GM12878 (cell line): ENCODE data around the gene RBPMS2. TPM values are rescaled to one million over a fixed set of nuclear protein-coding genes. Genes with fewer than 3 reads are reported as not detected.

Source experiments
- BACH1 ChIP-seq: fragments of 450-650 bp; IDR thresholded peaks from 2 replicates; pipeline ENCODE4 v1.6.1; 2017; ENCODE audit warnings: mild to moderate bottlenecking, borderline replicate concordance
- BCLAF1 ChIP-seq: fragments of 450-650 bp; IDR thresholded peaks from 2 replicates; pipeline ENCODE4 v1.6.1; 2017; ENCODE audit warnings: antibody characterized with exemption, mild to moderate bottlenecking, moderate library complexity
- BMI1 ChIP-seq: fragments of 450-650 bp; IDR thresholded peaks from 2 replicates; pipeline ENCODE4 v1.6.1; 2016; ENCODE audit warnings: mild to moderate bottlenecking, moderate library complexity, borderline replicate concordance
- CBX3 ChIP-seq: fragments of 200-600 bp; sonication (generic); IDR thresholded peaks from 2 replicates; pipeline ENCODE4 v1.6.1; 2016; ENCODE audit warnings: low read depth, borderline replicate concordance
- CEBPB ChIP-seq, 2 experiments: fragments of 150-350 bp in 1 of 2; IDR thresholded peaks; 2 replicates each; pipeline ENCODE4 v1.6.1; 2012 to 2014; ENCODE audit warnings: low read depth in 2 of 2, low read length in 2 of 2, borderline replicate concordance in 1 of 2, inconsistent platforms in 1 of 2
- CHD1 ChIP-seq: IDR thresholded peaks from 2 replicates; pipeline ENCODE4 v1.6.1; 2012; ENCODE audit warnings: low read depth, low read length, improper control_type of control experiment
- CREB1 ChIP-seq: IDR thresholded peaks from 2 replicates; pipeline ENCODE4 v1.6.1; 2012; ENCODE audit warnings: low read depth, mild to moderate bottlenecking, inconsistent platforms
- EZH2 ChIP-seq: IDR thresholded peaks from 2 replicates; pipeline ENCODE4 v1.6.1; 2012; ENCODE audit warnings: low read depth, mild to moderate bottlenecking, control low read depth, inconsistent platforms, low read length, borderline replicate concordance; ENCODE audit not compliant: control insufficient read depth
- GABPA ChIP-seq: IDR thresholded peaks from 2 replicates; pipeline ENCODE4 v1.6.1; 2014; ENCODE audit warnings: antibody characterized with exemption, low read depth, mild to moderate bottlenecking, inconsistent platforms
- HDAC2 ChIP-seq: fragments of 200-600 bp; sonication (generic); IDR thresholded peaks from 2 replicates; pipeline ENCODE4 v1.6.1; 2017
- HDAC6 ChIP-seq: fragments of 200-600 bp; sonication (generic); IDR thresholded peaks from one replicate; pipeline ENCODE4 v1.8.0; 2017; ENCODE audit warnings: antibody characterized with exemption; ENCODE audit not compliant: unreplicated experiment
- IKZF1 ChIP-seq: fragments of 450-650 bp; conservative IDR thresholded peaks from 2 replicates; pipeline ENCODE4 v1.6.1; 2017; ENCODE audit warnings: antibody characterized with exemption, mild to moderate bottlenecking
- IKZF2 ChIP-seq, 2 experiments: fragments of 450-650 bp; IDR thresholded peaks; 2 replicates each; pipeline ENCODE4 v1.6.1; 2017; ENCODE audit warnings: mild to moderate bottlenecking in 2 of 2, moderate library complexity in 2 of 2
- MTA2 ChIP-seq: fragments of 450-650 bp; IDR thresholded peaks from 2 replicates; pipeline ENCODE4 v1.6.1; 2016; ENCODE audit warnings: low read depth, mild to moderate bottlenecking, moderate library complexity
- NBN ChIP-seq: fragments of 450-650 bp; IDR thresholded peaks from 2 replicates; pipeline ENCODE4 v1.6.1; 2016
- NFXL1 ChIP-seq: fragments of 450-650 bp; IDR thresholded peaks from 2 replicates; pipeline ENCODE4 v1.6.1; 2017; ENCODE audit warnings: antibody characterized with exemption, mild to moderate bottlenecking, borderline replicate concordance
- NR2C2 ChIP-seq: IDR thresholded peaks from 2 replicates; pipeline ENCODE4 v1.6.1; 2011; ENCODE audit warnings: borderline replicate concordance, low read depth; ENCODE audit not compliant: control insufficient read depth, insufficient read length
- NR2F1 ChIP-seq: fragments of 450-650 bp; conservative IDR thresholded peaks from 2 replicates; pipeline ENCODE4 v1.6.1; 2017; ENCODE audit warnings: mild to moderate bottlenecking
- PAX5 ChIP-seq: IDR thresholded peaks from 2 replicates; pipeline ENCODE4 v1.6.1; 2011; ENCODE audit warnings: low read depth, low read length, borderline replicate concordance
- PAX8 ChIP-seq: fragments of 450-650 bp; IDR thresholded peaks from 2 replicates; pipeline ENCODE4 v1.6.1; 2017; ENCODE audit warnings: mild to moderate bottlenecking, moderate library complexity
- PML ChIP-seq: IDR thresholded peaks from 2 replicates; pipeline ENCODE4 v1.6.1; 2012; ENCODE audit warnings: low read length, inconsistent platforms
- POLR2A ChIP-seq: IDR thresholded peaks from 2 replicates; pipeline ENCODE4 v1.6.1; 2011; ENCODE audit warnings: low read depth, mild to moderate bottlenecking, low read length
- POLR2AphosphoS2 ChIP-seq: IDR thresholded peaks from 2 replicates; pipeline ENCODE4 v1.6.1; 2011; ENCODE audit warnings: low read depth, mild to moderate bottlenecking, low read length, improper control_type of control experiment, moderate library complexity
- RB1 ChIP-seq: fragments of 450-650 bp; formaldehyde crosslinking; IDR thresholded peaks from 2 replicates; pipeline ENCODE4 v1.6.1; 2017; ENCODE audit warnings: mild to moderate bottlenecking, borderline replicate concordance
- SIX5 ChIP-seq: IDR thresholded peaks from 2 replicates; pipeline ENCODE4 v1.6.1; 2011; ENCODE audit warnings: mild to moderate bottlenecking, low read depth, low read length, moderate library complexity; ENCODE audit not compliant: severe bottlenecking
- SMAD5 ChIP-seq: IDR thresholded peaks from 2 replicates; pipeline ENCODE4 v1.6.1; 2016; ENCODE audit warnings: antibody characterized with exemption, low read depth
- TARDBP ChIP-seq: IDR thresholded peaks from 2 replicates; pipeline ENCODE4 v1.6.1; 2016; ENCODE audit warnings: borderline replicate concordance
- TBL1XR1 ChIP-seq: IDR thresholded peaks from 2 replicates; pipeline ENCODE4 v1.6.1; 2012; ENCODE audit warnings: low read depth, low read length, improper control_type of control experiment
- TCF3 ChIP-seq: IDR thresholded peaks from 2 replicates; pipeline ENCODE4 v1.6.1; 2012; ENCODE audit warnings: low read depth, mild to moderate bottlenecking, low read length, borderline replicate concordance; ENCODE audit not compliant: insufficient read depth
- USF1 ChIP-seq: IDR thresholded peaks from 2 replicates; pipeline ENCODE4 v1.6.1; 2011; ENCODE audit warnings: borderline replicate concordance, low read depth, mild to moderate bottlenecking, moderate library complexity, mixed read lengths, low read length; ENCODE audit not compliant: insufficient read depth; ENCODE audit errors: extremely low read length
- polyA plus RNA-seq, 11 experiments: library from polyadenylated mRNA; depleted of rRNA in 4 of 11; unstranded in 6 of 11; stranded (reverse) in 5 of 11; fragments of >200 nt; fragmentation: Nextera tagmentation in 4 of 11; fragmentation: Illumina TruSeq in 1 of 11; extraction: Ambion mirVana in 4 of 11; extraction: Trizol in 1 of 11; gene quantifications; 1 replicate in 1 of 11; 2 replicates in 10 of 11; pipeline versions ENCODE4 v1.2.1 to v1.2.3, GENCODE V29; 2011 to 2016; ENCODE audit warnings: inconsistent platforms in 2 of 11, missing spikeins in 2 of 11, low read depth in 1 of 11
- total RNA-seq, 4 experiments: library from RNA; depleted of rRNA in 3 of 4; stranded (reverse); fragments of >200 nt in 3 of 4; fragmentation: Illumina TruSeq in 1 of 4; extraction: Trizol in 1 of 4; gene quantifications; 2 replicates each; pipeline versions ENCODE4 v1.2.1 to v1.2.3, GENCODE V29; 2013 to 2021
- TF ChIP-seq, protein P1 (sequence below): IDR thresholded peaks from 2 replicates; pipeline ENCODE4 v1.6.1; 2011; ENCODE audit warnings: mild to moderate bottlenecking, low read depth, low read length, moderate library complexity; ENCODE audit not compliant: insufficient replicate concordance

The RBPMS2 gene
- total and polyA plus RNA-seq, 10 of the 15 experiments (the other 5 are each of a cell fraction or from before 2014, with no cell fraction given): 0.06 to 0.31 (median 0.19) TPM; not detected in 3

DNA sequence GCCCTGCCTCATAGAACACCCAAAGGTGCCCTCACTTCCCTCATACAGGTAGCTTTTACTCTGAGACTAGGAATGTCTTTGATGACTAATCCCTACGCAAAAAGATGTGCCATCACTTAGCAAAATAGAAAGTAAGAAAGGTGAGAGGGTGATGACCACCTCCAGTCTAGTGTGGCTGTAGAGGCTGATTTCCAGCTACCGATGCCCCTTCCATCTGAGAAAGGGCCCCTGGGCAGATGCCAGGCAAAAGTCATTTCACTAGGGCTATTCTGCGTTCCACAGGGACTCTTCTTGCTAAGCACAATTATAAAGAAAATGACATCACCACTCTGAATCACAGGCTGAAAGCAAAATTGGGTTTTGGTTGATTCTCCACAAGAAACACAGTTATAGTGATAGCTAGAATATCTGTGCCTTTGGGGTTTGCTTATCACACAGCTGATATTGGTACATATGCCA lies 77.4 kb downstream of the RBPMS2 start (continued):
- TF ChIP-seq SIX5 (no peak), TARDBP (no peak), POLR2A (no peak), CEBPB (IDR thresholded peaks at IDR 0.05; ENCODE audit: borderline replicate concordance in 1 of 2, low read depth in 2 of 2, low read length in 2 of 2) (no peak), PAX8 (no peak), MTA2 (peak; percentile 42; the same call in 1 of the 2 replicates), PAX5 (no peak), IKZF1 (peak; percentile 52), HDAC2 (no peak), BACH1 (no peak), EZH2 (no peak), NR2F1 (peak; percentile 52), BMI1 (no peak), NR2C2 (no peak), CBX3 (no peak), IKZF2 (IDR thresholded peaks at IDR 0.05) (peak; percentile 51 to 58), USF1 (no peak), SMAD5 (no peak), CHD1 (no peak), CREB1 (0 out of 2 replicates have a peak, but pooled peaks have one; percentile 39), HDAC6 (no peak), NBN (no peak), TBL1XR1 (no peak), TCF3 (no peak), RB1 (no peak), PML (no peak), GABPA (no peak), NFXL1 (no peak), BCLAF1 (no peak), POLR2AphosphoS2 (no peak)
- TF ChIP-seq, protein P1, sequence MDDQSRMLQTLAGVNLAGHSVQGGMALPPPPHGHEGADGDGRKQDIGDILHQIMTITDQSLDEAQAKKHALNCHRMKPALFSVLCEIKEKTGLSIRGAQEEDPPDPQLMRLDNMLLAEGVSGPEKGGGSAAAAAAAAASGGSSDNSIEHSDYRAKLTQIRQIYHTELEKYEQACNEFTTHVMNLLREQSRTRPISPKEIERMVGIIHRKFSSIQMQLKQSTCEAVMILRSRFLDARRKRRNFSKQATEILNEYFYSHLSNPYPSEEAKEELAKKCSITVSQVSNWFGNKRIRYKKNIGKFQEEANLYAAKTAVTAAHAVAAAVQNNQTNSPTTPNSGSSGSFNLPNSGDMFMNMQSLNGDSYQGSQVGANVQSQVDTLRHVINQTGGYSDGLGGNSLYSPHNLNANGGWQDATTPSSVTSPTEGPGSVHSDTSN: no peak
